Endothelial cell of umbilical vein (primary cell): ENCODE results near the gene PLA2G12B. TPM values are rescaled to one million over a fixed set of nuclear protein-coding genes. Genes with fewer than 3 reads are reported as not detected.

Experiments used
- BruUV-seq: library from RNA; stranded (reverse); fragments of 400-500 nt; replicated peaks from 2 replicates; lab custom pipeline; 2021; lab: Mats Ljungman, UMichigan
- CTCF ChIA-PET: fragments of 300-600, 350-600 bp; sonication (Branson Sonifier 250); formaldehyde crosslinking; loops from one replicate; lab custom pipeline; 2021; ENCODE audit warnings: antibody characterized with exemption, inconsistent platforms; lab: Charles Lee
- POLR2A ChIA-PET: fragments of 300-600, 350-600 bp; sonication (Branson Sonifier 250); formaldehyde crosslinking; loops from one replicate; lab custom pipeline; 2021; ENCODE audit warnings: antibody characterized with exemption, inconsistent platforms; lab: Charles Lee
- DNase-seq: peaks from one replicate; pipeline ENCODE4 v3.0.0-alpha.2; 2011; ENCODE audit warnings: low read depth, low spot score
- FAIRE-seq: peaks from 2 replicates; lab custom pipeline; 2011; peaks lifted over from hg19 to GRCh38; lab: Jason Lieb, UNC
- H2AFZ ChIP-seq: 2 replicates; pipeline ENCODE4 v1.6.0; 2012; ENCODE audit warnings: low read depth, low read length, control low read depth, inconsistent platforms
- H3K27ac ChIP-seq: 2 replicates; pipeline ENCODE4 v1.5.1; 2011; ENCODE audit warnings: low read depth, mild to moderate bottlenecking, control low read depth, low read length, moderate library complexity; ENCODE audit not compliant: insufficient read depth
- H3K27me3 ChIP-seq, 2 experiments: 2 replicates each; pipeline versions ENCODE4 v1.6.0 to v1.6.1; 2011; ENCODE audit warnings: low read length in 2 of 2, mixed read lengths in 1 of 2; ENCODE audit not compliant: control insufficient read depth in 2 of 2, insufficient read depth in 2 of 2
- H3K36me3 ChIP-seq, 2 experiments: 2 replicates in 1 of 2; 3 replicates in 1 of 2; pipeline ENCODE4 v1.5.1; 2011; ENCODE audit warnings: low read length in 2 of 2, mild to moderate bottlenecking in 1 of 2, moderate library complexity in 1 of 2; ENCODE audit not compliant: control insufficient read depth in 2 of 2, insufficient read depth in 2 of 2; ENCODE audit errors: extremely low read depth in 1 of 2
- H3K4me1 ChIP-seq: 3 replicates; pipeline ENCODE4 v1.5.1; 2011; ENCODE audit warnings: mild to moderate bottlenecking, low read length; ENCODE audit not compliant: control insufficient read depth, insufficient read depth; ENCODE audit errors: extremely low read depth
- H3K4me2 ChIP-seq: 2 replicates; pipeline ENCODE4 v1.6.1; 2011; ENCODE audit warnings: low read length, control low read depth, mixed read lengths; ENCODE audit not compliant: insufficient read depth
- H3K4me3 ChIP-seq, 3 experiments: fragments of 200-600 bp in 1 of 3; sonication (generic), shearing (Covaris generic) in 1 of 3; replicated peaks in 1 of 3; 2 replicates each; pipeline ENCODE4 v1.5.1; 2011 to 2016; ENCODE audit warnings: control low read depth in 3 of 3, low read length in 3 of 3, mild to moderate bottlenecking in 2 of 3, inconsistent platforms in 1 of 3, low read depth in 1 of 3, moderate library complexity in 1 of 3; ENCODE audit not compliant: insufficient read depth in 1 of 3
- H3K79me2 ChIP-seq: 2 replicates; pipeline ENCODE4 v1.6.0; 2012; ENCODE audit warnings: low read length, inconsistent platforms; ENCODE audit not compliant: control insufficient read depth, insufficient read depth
- H3K9ac ChIP-seq: replicated peaks from 2 replicates; pipeline ENCODE3; 2011; ENCODE audit warnings: low read length, control low read depth; ENCODE audit not compliant: insufficient read depth; ENCODE audit errors: extremely low read depth
- H3K9me1 ChIP-seq: replicated peaks from 3 replicates; pipeline ENCODE4 v1.6.0; 2011; ENCODE audit warnings: mild to moderate bottlenecking, low read length; ENCODE audit not compliant: control insufficient read depth, insufficient read depth; ENCODE audit errors: extremely low read depth
- H3K9me3 ChIP-seq: replicated peaks from 2 replicates; pipeline ENCODE4 v1.5.1; 2012; ENCODE audit warnings: low read length, inconsistent platforms; ENCODE audit not compliant: control insufficient read depth, insufficient read depth
- H4K20me1 ChIP-seq: replicated peaks from 2 replicates; pipeline ENCODE3; 2011; ENCODE audit warnings: mild to moderate bottlenecking, low read length; ENCODE audit not compliant: control insufficient read depth, insufficient read depth; ENCODE audit errors: extremely low read depth
- CTCF ChIP-seq, 2 donors: IDR thresholded peaks; 1 replicate in 1 of 2; 2 replicates in 1 of 2; pipeline ENCODE4 v1.5.1; 2011; ENCODE audit warnings: low read length in 2 of 2, mild to moderate bottlenecking in 2 of 2, moderate library complexity in 2 of 2, control low read depth in 1 of 2, inconsistent platforms in 1 of 2, low read depth in 1 of 2; ENCODE audit not compliant: insufficient read depth in 1 of 2; ENCODE audit errors: extremely low read depth in 1 of 2
- EZH2 ChIP-seq: IDR thresholded peaks from 2 replicates; pipeline ENCODE4 v1.6.1; 2012; ENCODE audit warnings: borderline replicate concordance, low read depth, mild to moderate bottlenecking, moderate library complexity, low read length, inconsistent platforms; ENCODE audit not compliant: severe bottlenecking
- FOS ChIP-seq: IDR thresholded peaks from 2 replicates; pipeline ENCODE4 v1.6.1; 2011; ENCODE audit warnings: mild to moderate bottlenecking, low read length, moderate library complexity, borderline replicate concordance; ENCODE audit not compliant: insufficient read depth
- GATA2 ChIP-seq: IDR thresholded peaks from 2 replicates; pipeline ENCODE4 v1.7.0; 2011; ENCODE audit warnings: low read depth, mild to moderate bottlenecking, moderate library complexity, mixed read lengths, low read length; ENCODE audit not compliant: insufficient read length, insufficient read depth
- JUN ChIP-seq: IDR thresholded peaks from 2 replicates; pipeline ENCODE4 v1.6.1; 2011; ENCODE audit warnings: borderline replicate concordance, low read depth; ENCODE audit not compliant: insufficient read length, insufficient read depth
- MAX ChIP-seq: IDR thresholded peaks from 2 replicates; pipeline ENCODE4 v1.6.1; 2011; ENCODE audit not compliant: insufficient read depth, insufficient read length
- MYC ChIP-seq: IDR thresholded peaks from one replicate; pipeline ENCODE4 v1.6.1; 2011; ENCODE audit warnings: mild to moderate bottlenecking, low read depth, low read length
- POLR2A ChIP-seq: IDR thresholded peaks from 2 replicates; pipeline ENCODE4 v1.6.1; 2012; ENCODE audit warnings: low read depth, mild to moderate bottlenecking, control low read depth, low read length
- POLR2AphosphoS5 ChIP-seq: IDR thresholded peaks from 2 replicates; pipeline ENCODE4 v1.6.1; 2012; ENCODE audit warnings: low read depth, mild to moderate bottlenecking, control low read depth, low read length, moderate library complexity; ENCODE audit not compliant: insufficient read depth
- dilution Hi-C: fragments of 300-500 bp; cut with MboI; formaldehyde crosslinking; loops from one replicate; pipeline ENCODE4 v1.15.0; 2019; ENCODE audit warnings: low sequenced_read_pairs; ENCODE audit not compliant: extremely low pct_ligation_motif_present
- intact Hi-C: fragments of 100-400 bp; cut with micrococcal nuclease; formaldehyde crosslinking; loops from one replicate; pipeline ENCODE4 v1.10.0; 2022
- polyA plus RNA-seq, 4 experiments: library from polyadenylated mRNA; depleted of rRNA in 3 of 4; stranded (reverse) in 3 of 4; unstranded in 1 of 4; fragments of >200 nt; gene quantifications; 2 replicates each; pipeline versions ENCODE4 v1.2.1 to v1.2.3, GENCODE V29; 2011 to 2012; ENCODE audit warnings: missing spikeins in 1 of 4
- total RNA-seq: library from RNA; stranded (reverse); gene quantifications from 2 replicates; pipeline ENCODE4 v1.2.3, GENCODE V29; 2021

PLA2G12B gene
- total and polyA plus RNA-seq, 2 donors (not counting 3 experiments of a cell fraction or from before 2014, with no cell fraction given), result not detected

GRCh38 chr10:72898616-72899015, 56.0 kb downstream of the PLA2G12B start:
- no TSS peak for BruUV-seq
- ChIA-PET CTCF (no interaction called here), POLR2A (no interaction called here)
- Histone ChIP-seq H3K9me1 (no peaks in the 10 kb centered on the region), H2AFZ (no peak overlapping the region), H3K4me1 (no peaks in the 10 kb centered on the region), H3K79me2 (no peaks in the 10 kb centered on the region), H3K4me3 (no peak overlapping the region), H3K36me3 (no peaks in the 10 kb centered on the region), H3K27me3 (no peaks in the 10 kb centered on the region), H3K9ac (no peak overlapping the region), H3K9me3 (no peaks in the 10 kb centered on the region), H4K20me1 (no peaks in the 10 kb centered on the region), H3K27ac (no peak overlapping the region), H3K4me2 (no peak overlapping the region)
- FAIRE-seq (no peak), DNase-seq (no peak)
- TF ChIP-seq MAX (no peak), POLR2A (no peak), EZH2 (no peak), CTCF (IDR thresholded peaks at IDR 0.05; ENCODE audit: extremely low read depth in 1 of 2, insufficient read depth in 1 of 2, low read depth in 1 of 2, low read length in 2 of 2) (no peak), MYC (no peak), GATA2 (no peak), JUN (no peak), FOS (no peak), POLR2AphosphoS5 (no peak)
- dilution Hi-C loops, result no loop called here
- intact Hi-C loops, result no loop called here
